Measurements from ENCODE around the gene SRGAP1.
A peak's percentile ranks its signal among the peaks of the same experiment; 100 is the strongest.

Gene SRGAP1

DNA sequence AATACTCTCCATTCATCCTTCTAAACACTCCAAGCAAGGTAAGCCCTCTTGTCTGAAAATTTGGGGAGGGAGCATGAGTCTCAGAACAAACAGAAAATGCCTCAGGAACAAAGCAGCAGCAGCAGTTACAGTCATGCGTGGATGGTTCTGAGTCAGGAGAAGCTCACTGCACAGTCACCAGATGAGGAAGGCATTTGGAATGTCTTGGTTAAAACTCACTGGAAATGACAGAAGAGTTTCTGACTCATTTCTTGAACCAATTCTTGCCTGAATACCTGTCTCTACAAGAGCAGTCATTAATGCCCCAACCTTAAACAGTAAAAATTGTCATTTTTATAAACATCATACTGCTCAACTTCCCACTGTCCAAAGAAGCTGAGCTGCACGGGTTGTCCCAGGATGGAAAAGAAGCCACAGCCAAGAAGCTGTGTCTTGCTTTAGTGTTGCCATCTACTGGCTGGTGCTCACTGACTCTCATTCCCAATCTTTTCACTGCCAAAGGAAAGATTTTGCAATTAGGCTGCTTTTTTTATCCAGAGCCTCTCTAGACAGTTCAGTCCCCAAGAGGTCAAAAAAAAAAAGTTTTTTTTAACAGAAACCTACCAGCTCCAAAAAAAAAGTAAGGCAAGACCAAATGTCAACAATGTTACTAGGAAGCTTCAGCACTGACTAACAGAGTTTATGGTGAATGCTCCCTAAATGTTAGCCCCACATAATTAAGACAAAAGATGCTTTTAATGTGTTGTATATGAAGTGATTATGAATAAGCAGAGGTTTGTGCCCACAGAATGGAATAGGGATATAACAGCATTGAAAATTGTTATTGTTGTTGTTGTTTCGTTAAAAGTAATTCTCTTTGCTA lies 337.2 kb downstream of the SRGAP1 start:
- no peak overlapping the region for H3K4me3 ChIP-seq (ENCODE audit: low read depth, low read length)
- DNase-seq (ENCODE audit: low read depth): no peak
- TF ChIP-seq, protein P1, sequence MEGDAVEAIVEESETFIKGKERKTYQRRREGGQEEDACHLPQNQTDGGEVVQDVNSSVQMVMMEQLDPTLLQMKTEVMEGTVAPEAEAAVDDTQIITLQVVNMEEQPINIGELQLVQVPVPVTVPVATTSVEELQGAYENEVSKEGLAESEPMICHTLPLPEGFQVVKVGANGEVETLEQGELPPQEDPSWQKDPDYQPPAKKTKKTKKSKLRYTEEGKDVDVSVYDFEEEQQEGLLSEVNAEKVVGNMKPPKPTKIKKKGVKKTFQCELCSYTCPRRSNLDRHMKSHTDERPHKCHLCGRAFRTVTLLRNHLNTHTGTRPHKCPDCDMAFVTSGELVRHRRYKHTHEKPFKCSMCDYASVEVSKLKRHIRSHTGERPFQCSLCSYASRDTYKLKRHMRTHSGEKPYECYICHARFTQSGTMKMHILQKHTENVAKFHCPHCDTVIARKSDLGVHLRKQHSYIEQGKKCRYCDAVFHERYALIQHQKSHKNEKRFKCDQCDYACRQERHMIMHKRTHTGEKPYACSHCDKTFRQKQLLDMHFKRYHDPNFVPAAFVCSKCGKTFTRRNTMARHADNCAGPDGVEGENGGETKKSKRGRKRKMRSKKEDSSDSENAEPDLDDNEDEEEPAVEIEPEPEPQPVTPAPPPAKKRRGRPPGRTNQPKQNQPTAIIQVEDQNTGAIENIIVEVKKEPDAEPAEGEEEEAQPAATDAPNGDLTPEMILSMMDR (IDR thresholded peaks at IDR 0.05; ENCODE audit: low read depth, low read length, missing control alignments): peak; percentile 23

DNA sequence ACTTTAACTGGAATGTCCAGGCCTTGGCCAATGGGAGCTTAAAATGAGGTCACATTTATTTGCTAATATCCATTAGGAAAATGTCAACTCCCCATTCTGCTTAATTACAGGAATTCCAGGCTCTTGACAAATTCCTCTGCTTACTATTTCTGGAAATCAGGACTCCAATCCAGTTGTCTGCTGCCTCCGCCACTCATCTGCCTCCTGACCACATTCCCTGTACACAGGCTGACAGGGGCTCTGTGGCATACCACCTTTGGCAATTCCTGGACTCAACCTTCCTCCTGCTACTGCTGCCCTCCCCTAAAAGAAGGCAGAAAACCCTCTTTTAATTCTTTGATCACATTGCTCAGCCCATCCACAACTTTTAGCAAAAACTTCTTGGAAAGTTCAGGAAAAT lies 339.7 kb downstream of the SRGAP1 start:
- DNase-seq (ENCODE audit: low read depth): no peak
- TF ChIP-seq, protein P1 (IDR thresholded peaks at IDR 0.05; ENCODE audit: low read depth, low read length, missing control alignments): no peak
- H3K4me3 ChIP-seq (ENCODE audit: low read depth, low read length): no peak overlapping the region

- no peak for DNase-seq (ENCODE audit: low read depth)
- H3K4me3 ChIP-seq (ENCODE audit: low read depth, low read length): no peak overlapping the region
- TF ChIP-seq, protein P1 (IDR thresholded peaks at IDR 0.05; ENCODE audit: low read depth, low read length, missing control alignments): no peak
These were observed 342.3 kb downstream of the SRGAP1 start for GRCh38 chr12:64186789-64187188.

DNA sequence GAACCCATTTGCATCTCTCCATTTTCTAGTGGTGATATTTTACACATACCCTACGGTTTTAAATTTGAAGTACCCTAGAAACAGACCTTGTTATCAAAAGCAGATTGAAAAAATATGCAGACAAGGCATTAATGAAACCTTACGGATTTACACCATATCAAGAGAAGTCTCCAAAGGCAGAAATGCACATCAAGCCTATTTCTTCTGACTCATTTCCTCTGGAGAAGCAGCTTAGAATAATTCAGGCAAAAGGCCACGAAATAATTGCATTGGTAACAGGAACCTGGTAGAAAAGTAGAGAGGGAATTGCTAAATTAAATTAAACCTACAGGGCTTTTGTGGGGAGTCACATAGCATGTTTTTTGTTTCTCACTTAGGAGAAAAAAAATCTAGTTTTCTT lies 342.9 kb downstream of the SRGAP1 start:
- TF ChIP-seq, protein P1 (IDR thresholded peaks at IDR 0.05; ENCODE audit: low read depth, low read length, missing control alignments): no peak
- no peak for DNase-seq (ENCODE audit: low read depth)
- H3K4me3 ChIP-seq (ENCODE audit: low read depth, low read length): no peak overlapping the region

DNA sequence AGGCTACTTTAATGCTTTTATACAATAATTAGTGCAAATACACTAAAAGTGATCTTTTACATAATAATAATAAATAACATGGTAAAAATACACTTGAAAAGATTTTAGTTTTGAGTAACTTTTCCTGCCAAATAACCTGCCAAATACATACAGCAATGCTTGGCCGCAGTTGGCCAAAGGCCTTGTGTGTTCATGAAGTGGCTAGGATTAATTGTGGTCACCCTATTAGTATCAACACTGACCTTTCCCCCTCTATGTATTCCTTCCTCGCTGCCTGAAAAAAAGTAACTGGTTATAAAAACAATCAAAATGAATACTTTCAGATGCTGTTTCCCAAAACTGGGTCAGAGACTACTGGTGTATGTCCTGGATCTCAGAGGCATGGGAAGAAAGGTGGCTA lies 343.3 kb downstream of the SRGAP1 start:
- no peak for DNase-seq (ENCODE audit: low read depth)
- TF ChIP-seq, protein P1 (IDR thresholded peaks at IDR 0.05; ENCODE audit: low read depth, low read length, missing control alignments): no peak
- H3K4me3 ChIP-seq (ENCODE audit: low read depth, low read length): no peak overlapping the region

GRCh38 chr12:64189530-64189929 lies 345.0 kb downstream of the SRGAP1 start:
- no peak overlapping the region for H3K4me3 ChIP-seq (ENCODE audit: low read depth, low read length)
- DNase-seq (ENCODE audit: low read depth): no peak
- TF ChIP-seq, protein P1 (IDR thresholded peaks at IDR 0.05; ENCODE audit: low read depth, low read length, missing control alignments): no peak

- no peak for DNase-seq (ENCODE audit: low read depth)
- TF ChIP-seq, protein P1 (IDR thresholded peaks at IDR 0.05; ENCODE audit: low read depth, low read length, missing control alignments): no peak
- no peak overlapping the region for H3K4me3 ChIP-seq (ENCODE audit: low read depth, low read length)
These were observed 345.6 kb downstream of the SRGAP1 start for GRCh38 chr12:64190140-64190539.
